ENCODE results near the gene TRAPPC2. TPM values are rescaled to one million over a fixed set of nuclear protein-coding genes. Genes with fewer than 3 reads are reported as not detected.

TRAPPC2 gene
- total and polyA plus RNA-seq, 9 of the 15 experiments (the other 6 are each of a cell fraction or from before 2014, with no cell fraction given): 10.3 to 30.6 (median 18.6) TPM

GRCh38 chrX:13669246-13669737 is 65.1 kb downstream of the TRAPPC2 start (continued):
- TF ChIP-seq HSF4 (CRISPR knock-in tag; IDR thresholded peaks at IDR 0.05; ENCODE audit: borderline replicate concordance) (no peak), E2F4 (CRISPR knock-in tag; IDR thresholded peaks at IDR 0.05; ENCODE audit: low read depth) (no peak), CBFA2T3 (IDR thresholded peaks at IDR 0.05) (peak; percentile 41), LARP7 (IDR thresholded peaks at IDR 0.05) (no peak), ZNF217 (CRISPR knock-in tag; IDR thresholded peaks at IDR 0.05) (no peak), HMG20A (CRISPR knock-in tag; conservative IDR thresholded peaks at IDR 0.05) (no peak), ARNT (IDR thresholded peaks at IDR 0.05) (no peak), ZNF324 (CRISPR knock-in tag; IDR thresholded peaks at IDR 0.05) (no peak), GTF2B (IDR thresholded peaks at IDR 0.05; ENCODE audit: extremely low read depth, insufficient read length) (no peak), KLF13 (tag; IDR thresholded peaks at IDR 0.05; ENCODE audit: borderline replicate concordance, low read depth) (no peak), FOS (IDR thresholded peaks at IDR 0.05; ENCODE audit: extremely low read depth, insufficient read length) (no peak), ZNF232 (CRISPR knock-in tag; IDR thresholded peaks at IDR 0.05) (no peak), ZNF431 (CRISPR knock-in tag; IDR thresholded peaks at IDR 0.05) (no peak), ZNF57 (CRISPR knock-in tag; IDR thresholded peaks at IDR 0.05) (no peak), NCOA1 (IDR thresholded peaks at IDR 0.05; ENCODE audit: low read depth) (no peak), ZNF253 (CRISPR knock-in tag; conservative IDR thresholded peaks at IDR 0.05) (no peak), MTA3 (IDR thresholded peaks at IDR 0.05; ENCODE audit: borderline replicate concordance) (no peak), KDM5B (IDR thresholded peaks at IDR 0.05; ENCODE audit: insufficient replicate concordance, low read depth, low read length) (no peak), RFX1 (IDR thresholded peaks at IDR 0.05) (no peak), HOXB6 (CRISPR knock-in tag; IDR thresholded peaks at IDR 0.05; ENCODE audit: borderline replicate concordance) (no peak), ZC3H8 (IDR thresholded peaks at IDR 0.05) (no peak), MAFG (tag; conservative IDR thresholded peaks at IDR 0.05) (no peak), CREM (IDR thresholded peaks at IDR 0.05; ENCODE audit: low read depth) (peak; percentile 59), ZNF23 (CRISPR knock-in tag; IDR thresholded peaks at IDR 0.05) (no peak), EWSR1 (IDR thresholded peaks at IDR 0.05; ENCODE audit: borderline replicate concordance, low read depth, partially characterized antibody) (no peak), TEAD1 (CRISPR knock-in tag; IDR thresholded peaks at IDR 0.05) (no peak), RNF2 (IDR thresholded peaks at IDR 0.05) (no peak)
- TF ChIP-seq, protein P1, sequence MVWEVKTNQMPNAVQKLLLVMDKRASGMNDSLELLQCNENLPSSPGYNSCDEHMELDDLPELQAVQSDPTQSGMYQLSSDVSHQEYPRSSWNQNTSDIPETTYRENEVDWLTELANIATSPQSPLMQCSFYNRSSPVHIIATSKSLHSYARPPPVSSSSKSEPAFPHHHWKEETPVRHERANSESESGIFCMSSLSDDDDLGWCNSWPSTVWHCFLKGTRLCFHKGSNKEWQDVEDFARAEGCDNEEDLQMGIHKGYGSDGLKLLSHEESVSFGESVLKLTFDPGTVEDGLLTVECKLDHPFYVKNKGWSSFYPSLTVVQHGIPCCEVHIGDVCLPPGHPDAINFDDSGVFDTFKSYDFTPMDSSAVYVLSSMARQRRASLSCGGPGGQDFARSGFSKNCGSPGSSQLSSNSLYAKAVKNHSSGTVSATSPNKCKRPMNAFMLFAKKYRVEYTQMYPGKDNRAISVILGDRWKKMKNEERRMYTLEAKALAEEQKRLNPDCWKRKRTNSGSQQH (CRISPR knock-in tag; IDR thresholded peaks at IDR 0.05): no peak
- TF ChIP-seq, protein P2, sequence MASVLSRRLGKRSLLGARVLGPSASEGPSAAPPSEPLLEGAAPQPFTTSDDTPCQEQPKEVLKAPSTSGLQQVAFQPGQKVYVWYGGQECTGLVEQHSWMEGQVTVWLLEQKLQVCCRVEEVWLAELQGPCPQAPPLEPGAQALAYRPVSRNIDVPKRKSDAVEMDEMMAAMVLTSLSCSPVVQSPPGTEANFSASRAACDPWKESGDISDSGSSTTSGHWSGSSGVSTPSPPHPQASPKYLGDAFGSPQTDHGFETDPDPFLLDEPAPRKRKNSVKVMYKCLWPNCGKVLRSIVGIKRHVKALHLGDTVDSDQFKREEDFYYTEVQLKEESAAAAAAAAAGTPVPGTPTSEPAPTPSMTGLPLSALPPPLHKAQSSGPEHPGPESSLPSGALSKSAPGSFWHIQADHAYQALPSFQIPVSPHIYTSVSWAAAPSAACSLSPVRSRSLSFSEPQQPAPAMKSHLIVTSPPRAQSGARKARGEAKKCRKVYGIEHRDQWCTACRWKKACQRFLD (CRISPR knock-in tag; IDR thresholded peaks at IDR 0.05): 0 out of 2 replicates have a peak, but pooled peaks have one; percentile 53

Data from K562 (cell line).